Measurements from ENCODE around the gene CEBPB. TPM values are rescaled to one million over a fixed set of nuclear protein-coding genes. Genes with fewer than 3 reads are reported as not detected.

CEBPB gene
- total RNA-seq, 1 experiment from 2014 or later = 22.6 TPM

DNA sequence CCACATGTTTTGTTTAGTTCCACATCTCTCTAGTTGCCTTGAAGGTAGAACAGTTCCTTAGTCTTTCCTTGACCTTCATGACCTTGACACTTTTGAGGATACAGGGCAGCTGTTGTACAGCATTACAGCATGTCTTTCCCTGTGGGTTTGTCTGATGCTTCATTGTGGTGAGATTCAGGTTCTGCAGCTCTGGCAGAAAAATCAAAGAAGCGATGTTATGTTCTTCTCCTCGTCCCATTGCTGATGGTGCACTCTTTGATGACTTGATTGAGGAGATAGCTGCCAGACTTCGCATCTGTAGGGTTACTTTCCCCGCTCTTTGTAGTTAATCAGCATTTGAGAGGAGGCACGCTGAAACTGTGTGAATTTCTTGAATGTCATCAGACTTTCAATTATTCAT is 12.0 kb downstream of the CEBPB start:
- no peak for DNase-seq
- H3K4me1 ChIP-seq (ENCODE audit: insufficient read depth, low read length) = no peaks in the 10 kb centered on the region
- no peak overlapping the region for H2BK20ac ChIP-seq (ENCODE audit: low read depth, low read length, poor library complexity, severe bottlenecking)
- H2AK5ac ChIP-seq (ENCODE audit: insufficient read length, low read length) = no peak overlapping the region
- H3K23me2 ChIP-seq (ENCODE audit: insufficient read length, low read depth, low read length, poor library complexity, severe bottlenecking) = no peaks in the 10 kb centered on the region
- TF ChIP-seq CTCF (conservative IDR thresholded peaks at IDR 0.05) = no peak
- H3K4me2 ChIP-seq (ENCODE audit: insufficient read depth, insufficient read length, low read length) = no peak overlapping the region
- no peaks in the 10 kb centered on the region for H3K79me2 ChIP-seq (ENCODE audit: insufficient read depth, low read length)
- H2AFZ ChIP-seq (ENCODE audit: low read length) = no peak overlapping the region
- no peak overlapping the region for H3T11ph ChIP-seq (ENCODE audit: low read length)
- H3K9ac ChIP-seq (ENCODE audit: extremely low read depth, insufficient read length, low read length) = no peak overlapping the region
- Mint-ChIP-seq H3K27me3 (ENCODE audit: low read depth) (peaks cover 2% of the 10 kb centered on the region; the same call in 1 of the 2 replicates), H3K4me1 (peaks cover 9 to 12% of the 10 kb centered on the region in 2 experiments), H3K27ac (no peak overlapping the region), H3K4me3 (no peak overlapping the region), H3K9me3 (peaks cover 21 to 31% of the 10 kb centered on the region in 2 experiments), H3K36me3 (ENCODE audit: insufficient read depth in 1 of 3, low read depth in 3 of 3) (peaks cover 5 to 22% (median 7%) of the 10 kb centered on the region in 3 experiments)
- no peak overlapping the region for H2BK5ac ChIP-seq (ENCODE audit: insufficient read length, low read length)
- no peak overlapping the region for H3K4ac ChIP-seq (ENCODE audit: low read depth, low read length)
- no peak overlapping the region for H4K91ac ChIP-seq (ENCODE audit: insufficient read length, low read depth, low read length)
- no peaks in the 10 kb centered on the region for H3K79me1 ChIP-seq (ENCODE audit: insufficient read depth, low read depth, low read length, poor library complexity, severe bottlenecking)
- H2BK120ac ChIP-seq (ENCODE audit: low read depth, low read length, poor library complexity, severe bottlenecking) = no peak overlapping the region
- no peak overlapping the region for H2BK15ac ChIP-seq (ENCODE audit: low read depth, low read length)
- no peak overlapping the region for H3K56ac ChIP-seq (ENCODE audit: insufficient read length, low read depth, low read length)
- no peaks in the 10 kb centered on the region for H4K20me1 ChIP-seq (ENCODE audit: control insufficient read depth, insufficient read depth, insufficient read length)
- no peak overlapping the region for H3K14ac ChIP-seq (ENCODE audit: insufficient read depth, low read length)
- H4K5ac ChIP-seq (ENCODE audit: insufficient read length, low read depth, low read length) = no peak overlapping the region
- no peaks in the 10 kb centered on the region for H3K9me3 ChIP-seq (ENCODE audit: control insufficient read depth, low read depth, low read length)
- no peak overlapping the region for H3K23ac ChIP-seq (ENCODE audit: insufficient read length, low read depth, low read length)
- no peaks in the 10 kb centered on the region for H3K27me3 ChIP-seq (ENCODE audit: insufficient read depth, low read length)
- WGBS (ENCODE audit: extremely low coverage, insufficient read length, low lambda C conversion rate) = no CpG with 5 or more reads among the region's 5 CpGs
- no peak overlapping the region for H2BK12ac ChIP-seq (ENCODE audit: insufficient read length, low read depth, low read length)
- H3K27ac ChIP-seq (ENCODE audit: insufficient read length, low read depth, low read length) = no peak overlapping the region
- H4K8ac ChIP-seq (replicated peaks; ENCODE audit: insufficient read length, low read depth, low read length) = no peak overlapping the region
- H3K18ac ChIP-seq (ENCODE audit: insufficient read length, low read depth, low read length) = no peak overlapping the region
